ENCODE results near the gene ID2.

The ID2 gene

DNA sequence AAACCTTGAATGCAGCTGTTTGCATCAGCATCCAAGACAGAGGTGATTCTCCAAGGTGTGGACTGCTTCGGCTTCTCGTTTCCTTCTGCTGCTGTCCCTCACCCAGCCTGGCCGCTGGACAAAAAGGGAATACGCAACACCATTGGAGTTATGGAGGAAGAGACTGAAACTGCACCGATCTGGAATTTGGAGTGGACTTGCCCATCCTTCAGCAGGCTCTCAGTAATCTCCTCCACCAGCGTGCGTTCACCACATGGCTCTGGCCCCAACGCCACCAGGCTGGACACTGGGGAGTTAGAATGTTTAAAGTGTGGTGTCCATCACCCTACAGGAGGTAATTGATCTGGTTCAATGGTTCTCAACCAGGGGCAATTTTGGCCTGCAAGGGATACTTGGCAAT is 41.4 kb upstream of the ID2 start:
- H3F3A ChIP-seq (ENCODE audit: low read depth), result no peaks in the 10 kb centered on the region
- TF ChIP-seq EZH2phosphoT487 (IDR thresholded peaks at IDR 0.05; ENCODE audit: borderline replicate concordance) (no peak), CTCF (conservative IDR thresholded peaks at IDR 0.05; ENCODE audit: low read length) (no peak)
- H3K27me3 ChIP-seq (ENCODE audit: insufficient read depth, low read length, poor library complexity, severe bottlenecking), result no peaks in the 10 kb centered on the region

DNA sequence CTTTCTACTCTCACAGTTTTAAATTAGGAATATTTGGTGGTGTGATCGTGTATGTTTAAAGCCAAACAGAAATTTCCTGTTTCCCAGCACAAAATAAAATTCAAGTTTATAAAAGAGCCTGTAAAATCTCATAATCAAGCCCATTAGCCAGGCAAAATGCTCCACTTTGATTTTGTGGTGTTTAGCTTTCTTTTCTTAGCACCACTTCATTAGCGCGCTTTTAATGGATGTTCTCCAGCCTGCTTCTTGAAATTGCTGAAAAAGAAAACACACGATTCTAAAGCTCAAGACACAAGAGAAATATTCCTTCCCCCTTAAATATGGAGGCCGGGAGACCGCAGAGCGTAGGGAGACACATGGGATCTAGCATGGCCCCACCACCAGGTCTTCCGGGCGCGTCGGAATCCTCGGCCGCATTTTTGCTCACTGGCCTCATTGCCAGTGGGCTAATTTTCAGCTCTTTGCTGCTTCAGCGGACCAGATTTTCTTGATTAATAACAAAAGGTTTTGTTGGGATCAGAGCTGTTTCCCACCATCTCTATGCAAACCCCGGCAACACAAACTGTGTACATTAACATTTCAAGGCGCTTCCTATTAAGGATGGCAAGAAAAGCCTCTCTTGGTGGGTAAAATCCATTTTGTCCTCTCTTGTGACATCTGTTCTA is 40.4 kb upstream of the ID2 start:
- H4K20me1 ChIP-seq (ENCODE audit: insufficient read depth, low read length, poor library complexity, severe bottlenecking), result no peaks in the 10 kb centered on the region
- TF ChIP-seq EZH2phosphoT487 (IDR thresholded peaks at IDR 0.05; ENCODE audit: borderline replicate concordance) (no peak), CTCF (conservative IDR thresholded peaks at IDR 0.05; ENCODE audit: low read length) (no peak)
- no peak overlapping the region for H3K9ac ChIP-seq (ENCODE audit: low read depth, low read length, poor library complexity, severe bottlenecking)
- H3K79me2 ChIP-seq (ENCODE audit: insufficient read depth, low read length), result no peaks in the 10 kb centered on the region
- no peaks in the 10 kb centered on the region for H3K4me1 ChIP-seq (ENCODE audit: insufficient read depth, low read length, poor library complexity, severe bottlenecking)
- H3K36me3 ChIP-seq (ENCODE audit: insufficient read depth, low read length), result no peaks in the 10 kb centered on the region
- no peaks in the 10 kb centered on the region for H3F3A ChIP-seq (ENCODE audit: low read depth)
- H2AFZ ChIP-seq (ENCODE audit: low read length), result no peak overlapping the region
- H3K9me2 ChIP-seq (replicated peaks; ENCODE audit: low read depth, low read length), result no peaks in the 10 kb centered on the region
- H3K27me3 ChIP-seq (ENCODE audit: insufficient read depth, low read length, poor library complexity, severe bottlenecking), result no peaks in the 10 kb centered on the region
- no peak overlapping the region for H3K4me2 ChIP-seq (ENCODE audit: low read depth, low read length, poor library complexity, severe bottlenecking)
- H3K4me3 ChIP-seq (ENCODE audit: low read length, poor library complexity, severe bottlenecking), result no peak overlapping the region
- H3K9me3 ChIP-seq (ENCODE audit: insufficient read depth, low read depth, low read length), result peaks cover under 1% of the 10 kb centered on the region; the same call in 1 of the 2 replicates

More for the DNA sequence above, 41.4 kb upstream of the ID2 start:
- Histone ChIP-seq H3K79me2 (ENCODE audit: insufficient read depth, low read length) (no peaks in the 10 kb centered on the region), H3K9me2 (replicated peaks; ENCODE audit: low read depth, low read length) (no peaks in the 10 kb centered on the region), H4K20me1 (ENCODE audit: insufficient read depth, low read length, poor library complexity, severe bottlenecking) (no peaks in the 10 kb centered on the region), H3K9me3 (ENCODE audit: insufficient read depth, low read depth, low read length) (no peaks in the 10 kb centered on the region), H2AFZ (ENCODE audit: low read length) (no peak overlapping the region), H3K4me1 (ENCODE audit: insufficient read depth, low read length, poor library complexity, severe bottlenecking) (no peaks in the 10 kb centered on the region), H3K9ac (ENCODE audit: low read depth, low read length, poor library complexity, severe bottlenecking) (no peak overlapping the region), H3K36me3 (ENCODE audit: insufficient read depth, low read length) (no peaks in the 10 kb centered on the region), H3K4me2 (ENCODE audit: low read depth, low read length, poor library complexity, severe bottlenecking) (no peak overlapping the region), H3K4me3 (ENCODE audit: low read length, poor library complexity, severe bottlenecking) (no peak overlapping the region)

- Histone ChIP-seq H3K36me3 (ENCODE audit: insufficient read depth, low read length) (no peaks in the 10 kb centered on the region), H2AFZ (ENCODE audit: low read length) (no peak overlapping the region), H3K79me2 (ENCODE audit: insufficient read depth, low read length) (no peaks in the 10 kb centered on the region), H3F3A (ENCODE audit: low read depth) (no peaks in the 10 kb centered on the region), H3K9me2 (replicated peaks; ENCODE audit: low read depth, low read length) (no peaks in the 10 kb centered on the region), H3K4me2 (ENCODE audit: low read depth, low read length, poor library complexity, severe bottlenecking) (no peak overlapping the region), H3K9ac (ENCODE audit: low read depth, low read length, poor library complexity, severe bottlenecking) (no peak overlapping the region), H3K9me3 (ENCODE audit: insufficient read depth, low read depth, low read length) (peaks cover 8% of the 10 kb centered on the region; the same call in 1 of the 2 replicates), H3K27me3 (ENCODE audit: insufficient read depth, low read length, poor library complexity, severe bottlenecking) (no peaks in the 10 kb centered on the region), H3K4me1 (ENCODE audit: insufficient read depth, low read length, poor library complexity, severe bottlenecking) (no peaks in the 10 kb centered on the region), H4K20me1 (ENCODE audit: insufficient read depth, low read length, poor library complexity, severe bottlenecking) (no peaks in the 10 kb centered on the region), H3K4me3 (ENCODE audit: low read length, poor library complexity, severe bottlenecking) (no peak overlapping the region)
- no peak for TF ChIP-seq EZH2phosphoT487 (IDR thresholded peaks at IDR 0.05; ENCODE audit: borderline replicate concordance)
- no peak for TF ChIP-seq CTCF (conservative IDR thresholded peaks at IDR 0.05; ENCODE audit: low read length)
These were observed 39.3 kb upstream of the ID2 start for GRCh38 chr2:8642366-8643068.

Data from Loucy (cell line).